AG09319 (cell line): ENCODE results near the gene ABHD12B.
"Not testable (repeated sequence)": the region's sequence is repeated elsewhere in the genome, so short reads cannot be mapped to it uniquely, and the experiment has no call there.

Experiments used
- DNase-seq: peaks from one replicate; pipeline ENCODE4 v3.0.0-alpha.2; 2010; ENCODE audit warnings: low read depth; ENCODE audit errors: extremely low read depth
- CTCF ChIP-seq: IDR thresholded peaks from 2 replicates; pipeline ENCODE4 v1.5.1; 2011; ENCODE audit warnings: low read depth, mild to moderate bottlenecking, inconsistent platforms, low read length, moderate library complexity

ABHD12B gene

GRCh38 chr14:50937800-50938199 is 65.9 kb downstream of the ABHD12B start:
- DNase-seq: no peak
- no peak for TF ChIP-seq CTCF

- no peak for TF ChIP-seq CTCF
- DNase-seq: no peak
Measured at GRCh38 chr14:50941151-50941550, 69.3 kb downstream of the ABHD12B start.

GRCh38 chr14:50941638-50942037 is 69.8 kb downstream of the ABHD12B start:
- DNase-seq: not testable (repeated sequence)

GRCh38 chr14:50943261-50943942 is 71.5 kb downstream of the ABHD12B start:
- no peak for TF ChIP-seq CTCF
- no peak for DNase-seq

- no peak for TF ChIP-seq CTCF
- no peak for DNase-seq
Measured at GRCh38 chr14:50943943-50944646, 72.2 kb downstream of the ABHD12B start, which contains the start of gene PYGL. Gene PYGL, minus strand, starts transcription at chr14:50944483. Its CDS starts 80 bp downstream, at chr14:50944403.

- no peak for TF ChIP-seq CTCF
- no peak for DNase-seq
Measured at GRCh38 chr14:50944647-50945413, 73.0 kb downstream of the ABHD12B start.

GRCh38 chr14:50946234-50946935 is 74.5 kb downstream of the ABHD12B start:
- TF ChIP-seq CTCF: no peak
- no peak for DNase-seq
